Caco-2 (cell line): Measurements from ENCODE around the gene ERICH2. TPM values are rescaled to one million over a fixed set of nuclear protein-coding genes. Genes with fewer than 3 reads are reported as not detected.

Source experiments
- BruUV-seq: library from RNA; stranded (reverse); fragments of 400-500 nt; replicated peaks from 2 replicates; lab custom pipeline; 2021; lab: Mats Ljungman, UMichigan
- CTCF ChIA-PET: fragments of 300-600 bp; sonication (Branson Sonifier 250); formaldehyde crosslinking; loops from one replicate; lab custom pipeline; 2022; ENCODE audit warnings: antibody characterized with exemption; lab: Charles Lee
- POLR2A ChIA-PET: fragments of 300-600 bp; sonication (Branson Sonifier 250); formaldehyde crosslinking; loops from one replicate; lab custom pipeline; 2022; ENCODE audit warnings: antibody characterized with exemption; lab: Charles Lee
- DNase-seq, 2 experiments: peaks; one replicate each; pipeline versions ENCODE4 v3.0.0 to v3.0.0-alpha.2; 2020 to 2022
- H3K27me3 ChIP-seq: replicated peaks from 2 replicates; pipeline ENCODE4 v1.6.0; 2011; ENCODE audit warnings: low read length; ENCODE audit not compliant: control insufficient read depth, insufficient read depth
- H3K36me3 ChIP-seq: 2 replicates; pipeline ENCODE4 v1.5.1; 2011; ENCODE audit warnings: low read length; ENCODE audit not compliant: control insufficient read depth, insufficient read depth
- H3K4me1 ChIP-seq: fragments of 250-450 bp; sonication (Bioruptor Pico); 2 replicates; pipeline ENCODE4 v1.5.1; 2020; ENCODE audit warnings: mild to moderate bottlenecking
- H3K4me3 ChIP-seq: 2 replicates; pipeline ENCODE4 v1.5.1; 2011; ENCODE audit warnings: low read depth, mild to moderate bottlenecking, control low read depth, low read length
- H3K9me3 ChIP-seq: fragments of 250-450 bp; sonication (Bioruptor Pico); 2 replicates; pipeline ENCODE4 v1.5.1; 2020; ENCODE audit warnings: mild to moderate bottlenecking, moderate library complexity
- H3K27ac Mint-ChIP-seq: one replicate; pipeline ENCODE4 v1.8.0; 2022; ENCODE audit warnings: mixed read lengths; ENCODE audit not compliant: unreplicated experiment
- H3K27me3 Mint-ChIP-seq: one replicate; pipeline ENCODE4 v1.8.0; 2022; ENCODE audit warnings: mixed read lengths; ENCODE audit not compliant: insufficient read depth, unreplicated experiment
- H3K36me3 Mint-ChIP-seq: one replicate; pipeline ENCODE4 v1.8.0; 2022; ENCODE audit warnings: mild to moderate bottlenecking, mixed read lengths; ENCODE audit not compliant: insufficient read depth, unreplicated experiment
- H3K4me1 Mint-ChIP-seq: one replicate; pipeline ENCODE4 v1.8.0; 2022; ENCODE audit warnings: low read depth, mixed read lengths; ENCODE audit not compliant: unreplicated experiment
- H3K4me3 Mint-ChIP-seq: one replicate; pipeline ENCODE4 v1.8.0; 2022; ENCODE audit warnings: mild to moderate bottlenecking, moderate library complexity, mixed read lengths; ENCODE audit not compliant: unreplicated experiment
- H3K9me3 Mint-ChIP-seq: one replicate; pipeline ENCODE4 v1.8.0; 2022; ENCODE audit warnings: mixed read lengths; ENCODE audit not compliant: unreplicated experiment
- CTCF ChIP-seq, 2 experiments: fragments of 200-600 bp in 1 of 2; IDR thresholded peaks; 1 replicate in 1 of 2; 2 replicates in 1 of 2; pipeline versions ENCODE4 v1.5.1 to v1.8.0; 2011 to 2022; ENCODE audit warnings: antibody characterized with exemption in 1 of 2, control low read depth in 1 of 2, inconsistent platforms in 1 of 2, low read depth in 1 of 2, low read length in 1 of 2, mild to moderate bottlenecking in 1 of 2, moderate library complexity in 1 of 2; ENCODE audit not compliant: insufficient read depth in 1 of 2, severe bottlenecking in 1 of 2, unreplicated experiment in 1 of 2
- intact Hi-C: fragments of 100-400 bp; cut with micrococcal nuclease; formaldehyde crosslinking; loops from one replicate; pipeline ENCODE4 v1.10.0; 2022; ENCODE audit not compliant: unreplicated experiment
- total RNA-seq: library from RNA; stranded (reverse); gene quantifications from 2 replicates; pipeline ENCODE4 v1.2.3, GENCODE V29; 2022

Gene ERICH2
- total RNA-seq, 1 experiment from 2014 or later, result 3.1 TPM

GRCh38 chr2:170846314-170846713, 76.1 kb downstream of the ERICH2 start:
- ChIA-PET POLR2A (interaction anchor here (0.5 kb wide), 1 partner anchor 20 kb away, joined by 3 read pairs; no protein-coding TSS in a partner anchor), CTCF (no interaction called here)
- no peak for TF ChIP-seq CTCF (IDR thresholded peaks at IDR 0.05; ENCODE audit: insufficient read depth in 1 of 2, low read depth in 1 of 2, low read length in 1 of 2, severe bottlenecking in 1 of 2, unreplicated experiment in 1 of 2)
- Histone ChIP-seq H3K4me3 (no peak overlapping the region), H3K27me3 (no peaks in the 10 kb centered on the region), H3K9me3 (no peaks in the 10 kb centered on the region), H3K4me1 (no peaks in the 10 kb centered on the region), H3K36me3 (no peaks in the 10 kb centered on the region)
- DNase-seq, result no peak
- H3K36me3 Mint-ChIP-seq, result no peaks in the 10 kb centered on the region
- no peak overlapping the region for H3K27ac Mint-ChIP-seq
- no peaks in the 10 kb centered on the region for H3K4me1 Mint-ChIP-seq
- H3K27me3 Mint-ChIP-seq, result no peaks in the 10 kb centered on the region
- no peaks in the 10 kb centered on the region for H3K9me3 Mint-ChIP-seq
- no TSS peak for BruUV-seq
- no peak overlapping the region for H3K4me3 Mint-ChIP-seq
- intact Hi-C loops, result loop anchor here (1.0 kb wide), 1 partner anchor 28 kb away; no protein-coding TSS in a partner anchor

GRCh38 chr2:170847716-170848115, 77.5 kb downstream of the ERICH2 start:
- TF ChIP-seq CTCF (IDR thresholded peaks at IDR 0.05; ENCODE audit: insufficient read depth in 1 of 2, low read depth in 1 of 2, low read length in 1 of 2, severe bottlenecking in 1 of 2, unreplicated experiment in 1 of 2), result no peak
- intact Hi-C loops, result no loop called here
- no peak overlapping the region for H3K27ac Mint-ChIP-seq
- H3K36me3 ChIP-seq, result no peaks in the 10 kb centered on the region
- no TSS peak for BruUV-seq
- ChIA-PET CTCF (interaction anchor here (1.4 kb wide), 1 partner anchor 25 kb away, joined by 3 read pairs; no protein-coding TSS in a partner anchor), POLR2A (interaction anchor here (0.6 kb wide), 1 partner anchor 476 kb away, joined by 3 read pairs; no protein-coding TSS in a partner anchor)
- no peaks in the 10 kb centered on the region for H3K27me3 Mint-ChIP-seq
- no peaks in the 10 kb centered on the region for H3K36me3 Mint-ChIP-seq
- no peak overlapping the region for H3K4me3 Mint-ChIP-seq
- no peaks in the 10 kb centered on the region for H3K4me1 Mint-ChIP-seq
- DNase-seq, result no peak
- no peaks in the 10 kb centered on the region for H3K9me3 ChIP-seq
- no peak overlapping the region for H3K4me3 ChIP-seq
- no peaks in the 10 kb centered on the region for H3K9me3 Mint-ChIP-seq
- no peaks in the 10 kb centered on the region for H3K4me1 ChIP-seq
- H3K27me3 ChIP-seq, result no peaks in the 10 kb centered on the region

Other genes with a start within 250 kb of the ERICH2 start
- 149 and 161 TPM in 2 replicates for gene SP5, start 55.0 kb upstream of the ERICH2 start, total RNA-seq
- 14.7 and 18.5 TPM in 2 replicates for gene GAD1, start 46.5 kb downstream of the ERICH2 start, total RNA-seq
- 124 and 143 TPM in 2 replicates for gene GORASP2, start 158.9 kb downstream of the ERICH2 start, total RNA-seq